UCSD-AML1 (cell line): ENCODE measurements around the gene CHST8.

ENCODE experiments used
- DNase-seq: peaks from one replicate; lab custom pipeline; 2025; ENCODE audit not compliant: unreplicated experiment; lab: John Stamatoyannopoulos, UW

Gene CHST8

DNA sequence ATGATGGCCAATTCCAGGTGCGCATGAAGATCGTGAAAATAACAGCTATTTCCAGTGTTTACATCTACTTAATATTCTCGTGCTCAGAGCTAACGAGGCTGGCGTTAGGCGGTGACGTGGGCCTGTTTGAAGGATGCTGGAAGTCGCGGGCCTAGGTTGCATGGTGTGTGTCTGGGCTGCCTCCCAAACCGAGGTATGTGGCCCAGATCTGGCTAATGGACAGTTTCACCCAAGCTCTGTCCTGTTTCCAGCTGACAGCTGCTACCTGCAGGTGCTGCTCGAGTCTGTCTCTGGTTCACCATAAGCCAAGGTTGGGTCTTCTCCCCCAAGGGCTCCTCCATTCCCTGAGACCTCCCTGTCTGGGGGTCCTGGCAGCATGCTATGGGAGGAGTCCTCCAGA is 134.4 kb downstream of the CHST8 start:
- no peak for DNase-seq

GRCh38 chr19:33758541-33759013 is 136.8 kb downstream of the CHST8 start:
- DNase-seq = peak; percentile 26

DNA sequence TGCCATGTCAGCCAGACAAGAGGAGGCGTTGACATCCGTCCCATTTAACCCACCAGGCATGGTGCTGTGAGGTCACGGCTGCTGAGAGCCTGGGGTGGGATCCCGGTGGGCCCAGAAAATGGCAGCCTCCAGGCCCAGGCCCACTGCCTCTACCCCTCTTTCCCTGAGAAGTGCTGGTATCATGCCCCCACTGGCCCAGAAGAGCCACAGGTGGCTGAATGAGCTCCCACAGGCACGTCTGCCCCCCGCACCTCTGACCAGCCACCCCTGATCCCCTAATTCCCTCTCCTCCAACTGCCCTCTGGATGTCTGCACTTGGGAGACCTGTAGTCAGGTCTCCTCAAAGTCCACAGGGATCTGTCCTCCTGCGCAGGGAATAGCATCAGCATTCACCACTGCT is 137.6 kb downstream of the CHST8 start:
- no peak for DNase-seq

DNA sequence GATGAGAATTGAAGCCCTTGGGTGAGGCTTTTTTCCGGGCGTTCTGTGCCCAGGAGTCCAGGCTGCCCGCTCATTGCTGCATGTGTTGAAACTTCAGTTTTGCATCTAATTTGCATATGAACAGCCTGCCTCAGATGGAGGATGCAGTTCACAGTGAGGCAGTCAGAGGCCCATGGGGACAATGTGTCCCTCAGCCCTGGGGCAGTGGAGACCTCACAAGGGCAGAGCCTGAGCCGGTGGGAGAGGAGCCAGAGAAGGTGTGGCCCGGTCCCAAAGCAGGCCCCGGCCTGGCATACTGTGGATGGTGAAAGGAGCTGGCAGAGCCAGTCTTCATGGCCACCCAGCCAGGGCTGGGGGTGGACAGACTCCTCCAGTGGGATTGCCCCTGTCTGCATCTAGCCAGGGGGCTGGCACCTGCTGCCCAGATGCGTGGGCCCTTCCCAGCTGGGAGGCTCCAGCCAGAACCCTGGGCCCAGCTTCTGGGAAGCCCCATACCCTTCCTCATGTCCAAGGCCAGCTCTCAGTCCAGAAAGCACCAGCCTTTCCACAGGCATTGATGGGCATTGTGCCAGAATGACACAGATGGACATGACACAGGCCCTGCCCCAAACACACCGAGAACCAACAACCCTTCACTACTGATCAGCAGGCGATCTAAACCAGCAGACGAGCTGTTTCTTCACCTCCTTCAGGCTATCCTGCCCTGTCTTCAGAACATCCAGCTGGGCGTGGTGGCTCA is 142.0 kb downstream of the CHST8 start:
- no peak for DNase-seq

DNA sequence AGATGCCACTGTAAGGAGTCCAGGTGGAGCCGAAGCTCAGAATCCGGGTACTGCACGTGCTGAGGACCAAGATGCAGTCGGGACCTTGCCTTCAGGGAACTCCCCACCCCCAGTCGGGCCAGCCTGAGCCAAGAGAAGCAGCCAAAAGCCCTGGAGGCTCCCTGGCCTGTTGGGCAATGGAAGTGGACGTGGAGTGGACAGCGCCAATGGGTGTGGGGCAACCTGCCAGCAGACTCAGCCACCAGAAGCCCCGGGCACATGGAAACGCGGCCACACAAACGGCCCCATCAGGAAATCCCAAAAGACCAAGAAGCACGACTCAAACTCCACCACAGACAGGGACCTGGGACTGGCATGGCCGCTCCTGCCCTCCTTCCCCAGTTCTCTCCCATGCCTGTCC is 144.9 kb downstream of the CHST8 start:
- no peak for DNase-seq

- peak; percentile 61 for DNase-seq
Observed at GRCh38 chr19:33767898-33768413, 146.2 kb downstream of the CHST8 start.

GRCh38 chr19:33769208-33769607 is 147.5 kb downstream of the CHST8 start:
- no peak for DNase-seq

DNA sequence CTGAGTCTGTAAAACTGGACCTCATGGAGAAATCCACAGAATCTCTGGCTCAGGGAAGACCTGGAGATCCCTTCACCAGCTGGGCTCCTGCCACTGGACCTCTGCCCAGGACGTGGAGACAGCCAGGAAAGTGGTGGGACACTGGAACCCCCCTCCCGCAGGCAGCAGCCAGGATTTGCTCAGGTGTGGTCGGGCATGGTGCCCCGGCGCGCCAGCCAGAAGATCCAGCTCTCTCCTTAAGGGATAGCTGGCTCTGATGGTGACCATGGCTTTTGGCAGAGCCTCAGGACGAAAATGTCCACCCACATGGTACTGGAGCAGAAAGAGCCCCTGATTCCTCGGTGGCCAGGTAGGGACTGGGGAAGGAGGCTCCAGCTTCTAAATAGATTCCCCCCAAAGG is 148.4 kb downstream of the CHST8 start:
- DNase-seq = no peak

DNA sequence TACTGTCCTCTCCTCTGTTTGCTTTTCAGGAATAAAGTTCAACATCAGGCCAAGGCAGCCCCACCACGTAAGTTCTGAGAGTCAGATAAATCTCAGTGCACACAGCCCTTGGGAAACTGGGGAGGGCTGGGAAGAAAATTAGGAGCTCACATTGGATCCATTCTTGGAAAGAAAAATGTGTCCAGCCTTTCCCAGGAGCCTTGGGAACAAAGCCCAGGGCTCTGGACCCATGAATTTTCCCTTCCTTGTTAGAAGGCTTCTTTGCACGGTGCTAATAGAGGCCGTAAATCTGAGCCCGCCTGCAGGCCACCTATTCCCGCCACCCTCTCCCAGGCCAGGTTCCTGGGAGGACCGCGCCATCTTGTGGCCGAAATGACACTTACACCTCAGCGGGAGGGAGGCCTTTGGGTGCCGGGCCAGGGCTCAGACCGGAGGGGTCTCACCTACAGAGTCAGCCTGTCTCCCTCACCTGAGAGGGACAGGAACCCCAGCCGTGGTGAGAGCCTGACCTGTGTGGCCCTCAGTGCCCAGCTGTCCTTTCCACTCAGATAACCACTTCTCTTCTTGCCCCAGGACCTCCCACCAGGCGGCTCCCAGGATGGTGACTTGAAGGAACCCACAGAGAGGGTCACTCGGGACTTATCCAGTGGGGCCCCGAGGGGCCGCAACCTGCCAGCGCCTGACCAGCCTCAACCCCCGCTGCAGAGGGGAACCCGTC is 149.8 kb downstream of the CHST8 start:
- peak; percentile 72 for DNase-seq

DNA sequence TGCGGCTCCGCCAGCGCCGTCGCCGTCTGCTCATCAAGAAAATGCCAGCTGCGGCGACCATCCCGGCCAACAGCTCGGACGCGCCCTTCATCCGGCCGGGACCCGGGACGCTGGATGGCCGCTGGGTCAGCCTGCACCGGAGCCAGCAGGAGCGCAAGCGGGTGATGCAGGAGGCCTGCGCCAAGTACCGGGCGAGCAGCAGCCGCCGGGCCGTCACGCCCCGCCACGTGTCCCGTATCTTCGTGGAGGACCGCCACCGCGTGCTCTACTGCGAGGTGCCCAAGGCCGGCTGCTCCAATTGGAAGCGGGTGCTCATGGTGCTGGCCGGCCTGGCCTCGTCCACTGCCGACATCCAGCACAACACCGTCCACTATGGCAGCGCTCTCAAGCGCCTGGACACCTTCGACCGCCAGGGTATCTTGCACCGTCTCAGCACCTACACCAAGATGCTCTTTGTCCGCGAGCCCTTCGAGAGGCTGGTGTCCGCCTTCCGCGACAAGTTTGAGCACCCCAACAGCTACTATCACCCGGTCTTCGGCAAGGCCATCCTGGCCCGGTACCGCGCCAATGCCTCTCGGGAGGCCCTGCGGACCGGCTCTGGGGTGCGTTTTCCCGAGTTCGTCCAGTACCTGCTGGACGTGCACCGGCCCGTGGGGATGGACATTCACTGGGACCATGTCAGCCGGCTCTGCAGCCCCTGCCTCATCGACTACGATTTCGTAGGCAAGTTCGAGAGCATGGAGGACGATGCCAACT is 150.5 kb downstream of the CHST8 start:
- no peak for DNase-seq

GRCh38 chr19:33772858-33773180 is 151.1 kb downstream of the CHST8 start:
- no peak for DNase-seq

DNA sequence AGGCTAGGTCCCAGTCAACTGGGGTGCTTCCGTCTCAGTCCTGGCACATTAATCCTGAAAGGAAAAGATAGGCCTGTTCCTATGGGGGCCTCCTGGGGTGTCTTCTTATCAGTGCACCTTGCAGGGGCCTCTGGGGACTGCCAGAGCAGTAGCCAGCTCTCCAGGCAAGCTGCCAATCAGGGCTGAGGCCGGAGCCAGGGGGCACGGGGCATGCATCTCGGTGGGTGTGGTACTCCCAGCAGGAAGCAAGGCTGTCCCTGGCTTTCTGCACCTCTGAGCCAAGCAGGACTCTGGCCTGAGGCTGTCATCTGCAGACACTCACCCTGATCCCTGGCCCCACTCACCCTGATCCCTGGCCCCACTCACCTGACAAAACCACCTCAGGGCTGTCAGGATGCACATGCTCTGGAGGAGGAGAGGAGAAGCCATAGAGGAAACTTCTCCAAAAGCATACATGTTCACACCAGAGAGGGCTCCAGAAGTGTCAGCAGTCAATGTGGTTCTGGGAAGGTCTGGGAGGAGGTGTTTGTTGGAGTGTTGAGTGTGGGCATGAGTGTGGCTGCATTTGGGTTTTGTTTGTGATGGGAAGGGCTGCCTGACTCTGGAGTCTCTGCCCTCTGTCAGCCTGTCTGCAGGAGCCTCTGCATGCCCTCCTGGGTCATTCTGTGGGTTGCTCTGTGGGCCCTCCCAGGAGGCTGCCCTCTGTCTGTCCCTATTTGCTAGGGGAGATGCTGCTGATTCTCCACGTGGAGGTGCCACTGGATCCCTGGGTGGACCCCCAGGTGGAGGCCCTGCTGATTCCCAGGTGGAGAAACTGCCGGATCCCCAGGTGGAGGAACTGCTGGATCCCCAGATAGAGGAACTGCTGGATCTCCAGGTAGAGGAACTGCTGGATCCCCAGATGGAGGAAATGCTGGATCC is 152.2 kb downstream of the CHST8 start:
- DNase-seq = no peak

GRCh38 chr19:33774751-33775150 is 153.0 kb downstream of the CHST8 start:
- no peak for DNase-seq

DNA sequence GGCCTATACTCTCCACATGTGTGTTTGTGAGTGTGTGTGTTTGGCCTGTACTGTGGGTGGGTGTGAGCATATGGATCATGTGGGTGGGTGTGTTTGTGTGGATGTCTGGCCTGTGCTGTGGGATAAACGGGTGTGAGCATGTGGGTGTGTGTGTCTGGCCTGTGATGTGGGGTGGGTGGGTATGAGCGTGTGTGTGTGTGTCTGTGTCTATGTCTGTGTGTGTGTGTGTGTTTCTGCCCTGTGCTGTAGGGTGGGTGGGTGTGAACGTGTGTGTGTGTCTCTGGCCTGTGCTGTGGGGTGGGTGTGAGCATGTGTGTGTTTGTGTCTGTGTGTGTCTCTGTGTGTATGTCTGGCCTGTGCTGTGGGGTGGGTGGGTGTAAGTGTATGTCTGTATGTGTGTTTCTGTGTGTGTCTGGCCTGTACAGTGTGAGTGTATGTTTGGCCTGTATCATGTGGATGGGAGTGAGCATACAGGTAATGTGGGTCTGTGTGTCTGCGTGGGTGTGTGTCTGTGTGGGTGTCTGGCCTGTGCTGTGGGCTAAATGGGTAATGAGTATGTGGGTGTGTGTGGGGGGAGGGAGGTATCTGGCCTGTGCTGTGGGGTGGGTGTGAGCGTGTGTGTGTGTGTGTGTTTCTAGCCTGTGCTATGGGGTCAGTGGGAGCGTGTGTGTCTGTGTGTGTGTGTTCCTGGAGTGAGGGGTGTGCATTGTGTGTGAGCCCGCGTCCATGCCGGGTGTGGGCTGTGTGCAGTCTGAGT is 154.2 kb downstream of the CHST8 start:
- no peak for DNase-seq

GRCh38 chr19:33777351-33777750 is 155.6 kb downstream of the CHST8 start:
- no peak for DNase-seq

GRCh38 chr19:33777753-33778088 is 156.0 kb downstream of the CHST8 start:
- no peak for DNase-seq

DNA sequence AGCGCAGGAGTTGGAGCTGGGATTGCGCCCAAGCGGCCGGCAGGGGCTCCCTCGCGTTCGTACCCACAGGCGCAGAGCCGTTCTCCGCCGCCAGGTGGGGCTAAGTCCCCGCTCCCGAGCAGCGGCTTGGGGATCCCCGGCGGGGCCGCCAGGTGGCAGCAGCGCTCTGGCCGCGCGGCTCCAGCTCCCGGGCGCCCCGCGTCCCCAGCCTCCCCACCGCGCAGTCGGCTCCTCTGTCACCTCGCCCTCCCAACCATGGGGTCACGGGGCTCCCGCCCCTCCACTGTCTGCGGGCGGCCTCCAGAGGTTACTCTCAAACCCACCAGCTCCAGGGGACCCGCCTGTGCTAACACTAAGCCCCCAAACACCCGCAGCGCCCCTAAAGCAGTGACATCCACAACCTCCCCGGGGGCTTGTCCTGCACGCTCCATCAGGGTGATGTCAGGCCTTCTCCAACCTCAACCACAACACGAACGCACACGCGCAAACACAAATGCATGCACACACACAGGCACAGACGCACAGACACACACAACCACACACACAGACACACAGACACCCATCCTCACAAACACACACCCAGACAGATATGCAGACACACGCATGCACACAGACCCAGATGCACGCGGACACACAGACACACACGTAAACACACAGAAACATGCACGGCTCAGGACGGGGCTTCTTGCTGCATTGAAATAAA is 156.5 kb downstream of the CHST8 start:
- DNase-seq = peak; percentile 88

- DNase-seq = no peak
Observed at GRCh38 chr19:33779849-33780248, 158.1 kb downstream of the CHST8 start.

- DNase-seq = peak; percentile 58
Observed at GRCh38 chr19:33780251-33780650, 158.5 kb downstream of the CHST8 start.
